Stimulated activated CD8-positive, alpha-beta memory T cell treated with anti-CD3 and anti-CD28 coated beads, Interleukin-7, amount 100 ng/mL, for 1 hour (primary cell): ENCODE measurements around the gene GSK3B.
A peak's percentile ranks its signal among the peaks of the same experiment; 100 is the strongest.

Experiments used
- DNase-seq, 2 donors: peaks; one replicate each; pipeline ENCODE4 v3.0.0-alpha.2; 2020; ENCODE audit warnings: low read depth in 2 of 2

Gene GSK3B

DNA sequence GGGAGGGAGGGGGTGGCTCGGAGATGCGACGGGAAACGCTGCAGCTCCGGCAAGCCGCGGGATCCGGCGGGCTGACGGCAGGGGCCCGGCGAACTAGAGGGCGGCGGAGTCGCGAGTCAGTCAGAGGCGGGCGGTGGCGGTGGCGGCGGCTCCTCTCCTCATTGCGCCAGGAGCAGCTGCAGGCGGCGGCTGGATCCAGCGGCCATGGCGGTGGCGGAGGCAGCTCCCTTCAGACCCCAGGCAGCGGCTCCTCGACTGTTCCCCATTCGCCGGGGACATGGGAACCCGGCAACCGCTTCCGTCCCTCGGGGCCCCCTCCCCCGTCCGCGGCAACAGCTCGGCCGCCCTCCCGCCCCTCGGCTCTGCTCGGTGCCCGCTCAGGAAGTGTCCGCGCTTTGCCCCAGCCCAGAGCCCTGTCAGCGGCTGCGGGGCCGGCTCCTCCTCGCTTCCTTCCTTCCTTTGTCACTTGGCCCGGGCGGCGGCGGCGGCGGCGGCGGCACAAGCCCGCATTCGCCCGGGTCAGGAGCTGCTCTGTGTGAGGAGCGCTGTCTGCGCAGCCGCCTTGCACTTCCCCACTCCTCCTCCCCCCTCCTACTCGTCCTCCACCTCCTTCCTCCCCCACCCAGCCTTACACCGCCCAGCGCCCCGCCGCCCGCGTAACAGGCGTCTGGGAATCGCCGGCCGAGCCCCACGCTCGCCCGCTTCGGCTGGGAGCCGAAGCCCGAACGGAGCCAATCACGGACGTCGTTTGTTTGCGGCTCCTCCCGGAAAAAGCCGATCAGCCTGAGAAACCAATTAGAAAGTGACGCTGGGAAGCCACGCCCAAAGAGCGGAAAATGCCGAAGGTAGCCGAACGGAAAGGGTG lies at the start of gene GSK3B:
Gene GSK3B, minus strand, starts transcription at position 537 of the 865 bp plus-strand sequence. CDS start 1,013 bp downstream, outside the sequence.
- peak; percentile 98 to 99 for DNase-seq

DNA sequence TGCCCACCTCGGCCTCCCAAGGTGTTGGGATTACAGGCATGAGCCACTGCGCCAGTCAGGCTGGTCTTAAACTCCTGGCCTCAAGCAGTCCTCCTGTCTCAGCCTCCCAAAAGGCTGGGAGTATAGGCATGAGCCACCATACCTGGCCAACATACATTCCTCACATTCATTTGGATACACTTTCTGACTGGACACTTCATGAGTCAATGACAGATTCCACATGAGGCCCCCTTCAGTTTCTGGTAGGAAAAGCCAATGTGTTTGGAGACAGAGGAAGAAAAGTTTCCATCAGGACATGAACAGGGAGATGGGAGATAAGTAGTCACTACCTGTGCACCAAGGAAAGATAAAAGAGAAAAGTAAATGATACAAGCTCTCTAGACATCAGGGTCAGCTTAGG lies 49.4 kb upstream of the GSK3B start:
- DNase-seq, result no peak

DNA sequence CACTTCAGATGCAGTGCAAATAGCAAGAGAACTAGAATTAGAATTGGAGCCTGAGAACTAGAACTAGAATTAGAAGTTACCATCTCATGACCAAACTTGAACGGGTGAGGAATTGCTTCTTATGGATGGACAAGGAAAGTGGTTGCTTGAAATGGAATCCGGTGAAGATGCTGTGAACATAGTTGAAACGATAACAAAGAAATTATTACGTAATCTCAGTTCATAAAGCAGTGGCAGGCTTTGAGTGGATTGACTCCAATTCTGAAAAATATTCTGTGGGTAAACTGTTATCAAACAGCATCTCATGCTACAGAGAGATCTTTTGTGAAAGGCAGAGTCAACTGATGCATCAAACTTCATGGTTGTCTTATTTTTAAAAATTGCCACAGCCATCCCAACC lies 48.0 kb upstream of the GSK3B start:
- DNase-seq, result no peak

DNA sequence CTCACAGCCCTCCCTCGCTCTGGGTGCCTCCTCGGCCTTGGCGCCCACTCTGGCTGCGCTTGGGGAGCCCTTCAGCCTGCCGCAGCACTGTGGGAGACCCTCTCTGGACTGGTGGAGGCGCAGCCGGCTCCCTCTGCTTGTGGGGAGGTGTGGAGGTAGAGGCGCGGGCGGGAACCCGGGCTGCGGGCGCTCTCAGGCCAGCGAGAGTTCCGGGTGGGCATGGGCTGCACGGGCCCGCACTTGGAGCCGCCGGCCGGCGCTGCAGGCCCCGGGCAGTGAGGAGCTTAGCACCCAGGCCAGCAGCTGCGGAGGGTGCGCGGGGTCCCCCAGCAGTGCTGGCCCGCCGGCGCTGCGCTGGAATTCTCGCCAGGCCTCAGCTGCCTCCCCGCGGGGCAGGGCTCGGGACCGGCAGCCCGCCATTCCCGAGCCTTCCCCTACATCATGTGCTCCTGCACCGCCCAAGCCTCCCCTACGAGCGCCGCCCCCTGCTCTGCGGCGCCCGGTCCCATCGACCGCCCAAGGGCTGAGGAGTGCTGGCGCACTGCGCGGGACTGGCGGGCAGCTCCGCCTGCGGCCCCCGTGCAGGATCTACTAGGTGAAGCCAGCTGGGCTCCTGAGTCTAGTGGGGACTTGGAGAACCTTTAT lies 46.0 kb upstream of the GSK3B start:
- no peak for DNase-seq

DNA sequence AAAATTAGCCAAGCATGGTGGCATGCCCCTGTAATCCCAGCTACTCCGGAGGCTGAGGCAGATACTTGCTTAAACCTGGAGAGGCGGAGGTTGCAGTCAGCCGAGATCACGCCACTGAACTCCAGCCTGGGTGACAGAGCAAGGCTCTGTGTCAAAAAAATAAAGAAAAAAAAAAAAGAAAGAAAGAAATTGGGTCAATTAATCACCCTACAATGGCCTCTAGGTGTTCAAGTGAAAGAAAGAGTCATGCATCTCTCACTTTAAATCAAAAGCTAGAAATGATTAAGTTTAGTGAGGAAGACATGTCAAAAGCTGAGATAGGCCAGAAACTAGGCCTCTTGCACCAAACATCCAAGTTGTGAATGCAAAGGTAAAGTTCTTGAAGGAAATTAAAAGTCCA lies 44.9 kb upstream of the GSK3B start:
- no peak for DNase-seq

DNA sequence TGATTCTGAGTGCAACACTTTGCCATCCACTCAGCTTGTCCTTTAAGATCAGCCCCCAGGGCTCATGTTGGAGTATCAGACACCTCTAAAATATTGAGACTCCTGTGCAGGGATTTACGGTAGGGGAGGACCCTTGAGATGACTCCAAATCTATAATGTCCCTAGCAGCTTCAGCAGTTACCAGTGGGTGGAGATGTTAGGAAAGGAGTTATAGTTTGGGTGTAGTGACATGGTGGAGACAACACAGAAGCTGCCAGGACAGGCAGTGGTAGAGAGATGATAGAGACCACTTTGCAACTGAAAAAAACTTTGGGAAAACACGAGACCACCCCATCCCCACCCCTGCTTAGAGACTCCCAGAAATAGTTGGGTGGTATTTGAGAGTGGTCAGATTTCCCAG lies 43.3 kb upstream of the GSK3B start:
- DNase-seq, result no peak

DNA sequence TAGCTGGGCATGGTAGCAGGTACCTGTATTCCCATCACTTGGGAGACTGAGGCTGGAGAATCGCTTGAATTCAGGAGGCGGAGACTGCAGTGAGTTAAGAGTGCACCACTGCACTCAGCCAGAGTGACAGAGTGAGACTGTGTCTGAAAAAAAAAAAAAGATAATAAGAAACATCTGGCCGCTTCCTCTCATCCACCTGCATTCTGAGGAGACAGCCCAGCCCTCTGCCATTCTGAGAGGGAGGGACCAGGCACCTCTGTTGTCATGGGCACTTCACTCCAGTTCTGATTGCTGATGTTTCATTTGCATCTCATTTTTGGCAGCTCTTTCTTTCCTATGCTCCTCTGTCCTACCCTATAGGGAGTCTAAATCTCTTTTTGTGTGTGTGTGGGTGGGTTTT lies 36.4 kb upstream of the GSK3B start:
- no peak for DNase-seq

DNA sequence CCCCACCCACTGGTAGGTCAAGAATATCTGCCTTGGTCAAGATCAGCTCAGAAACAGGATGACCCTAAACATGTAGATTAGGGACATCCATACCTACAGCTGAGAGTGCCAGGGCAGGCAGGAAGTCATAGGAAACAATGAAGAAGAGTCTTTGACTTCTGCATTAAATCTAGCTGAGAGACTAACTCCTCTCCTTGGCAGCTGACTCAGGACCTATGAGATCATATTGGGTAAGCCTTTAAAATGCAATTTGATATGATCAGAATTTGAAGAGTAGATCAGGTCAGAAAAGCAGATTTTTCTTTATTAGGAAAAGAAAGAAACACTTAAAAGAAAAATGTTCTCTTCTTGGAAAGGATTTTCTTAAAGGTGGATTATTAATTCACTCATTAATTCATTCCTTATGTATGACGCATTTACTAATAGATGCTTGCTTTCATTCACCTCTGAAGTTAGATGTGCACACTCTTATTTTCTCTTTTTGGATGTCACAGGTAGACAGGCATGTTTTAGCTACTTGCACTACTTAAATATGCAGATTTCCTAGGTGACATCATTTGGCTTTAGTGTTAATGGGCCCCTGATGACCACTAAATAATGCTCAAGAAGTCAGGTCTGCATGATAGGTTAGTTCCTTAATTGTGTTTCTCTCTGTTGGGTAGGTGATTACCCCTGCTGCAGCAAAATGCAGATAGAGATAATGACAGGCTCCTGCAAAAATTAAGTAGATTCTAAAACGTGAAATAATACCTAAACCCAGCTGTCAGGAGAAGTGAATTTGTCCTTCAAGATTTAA lies 35.7 kb upstream of the GSK3B start:
- no peak for DNase-seq

DNA sequence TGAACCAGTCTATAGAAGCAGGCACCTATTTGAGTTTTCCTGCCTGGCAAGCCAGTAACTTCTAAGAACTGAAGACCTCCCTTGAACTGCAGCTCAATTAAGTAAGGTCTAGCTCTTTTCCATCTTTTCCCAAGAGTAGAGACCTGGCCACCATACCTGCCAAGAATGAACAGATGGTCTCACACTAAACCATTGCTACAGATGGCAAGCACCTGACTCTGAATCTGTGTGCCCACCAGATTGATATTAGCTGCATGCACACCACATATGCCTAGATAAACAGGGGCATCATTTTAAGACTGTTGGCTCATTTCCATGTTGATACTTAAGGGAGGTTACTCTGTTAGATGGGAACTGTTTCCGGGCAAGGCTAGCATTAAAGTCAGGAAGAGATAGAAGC lies 34.8 kb upstream of the GSK3B start:
- DNase-seq, result no peak

DNA sequence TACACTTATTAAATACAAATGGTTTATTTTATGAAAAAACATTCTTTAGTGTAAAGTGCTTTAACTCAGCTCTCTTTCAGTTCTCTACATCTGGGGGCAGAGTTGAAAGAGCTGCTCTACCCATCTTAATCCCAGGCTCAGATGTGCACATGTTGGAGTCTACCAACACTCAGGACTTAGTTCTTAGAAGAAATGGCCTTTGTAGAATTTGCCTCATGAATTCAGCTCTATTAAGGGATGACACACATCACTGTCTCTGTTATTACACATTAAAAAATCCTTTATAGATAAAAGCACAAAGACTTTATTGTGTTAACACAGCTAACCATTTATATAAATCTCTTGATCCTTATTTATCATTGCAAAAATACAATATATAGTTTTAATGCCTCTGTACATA lies 31.7 kb upstream of the GSK3B start:
- DNase-seq, result no peak

DNA sequence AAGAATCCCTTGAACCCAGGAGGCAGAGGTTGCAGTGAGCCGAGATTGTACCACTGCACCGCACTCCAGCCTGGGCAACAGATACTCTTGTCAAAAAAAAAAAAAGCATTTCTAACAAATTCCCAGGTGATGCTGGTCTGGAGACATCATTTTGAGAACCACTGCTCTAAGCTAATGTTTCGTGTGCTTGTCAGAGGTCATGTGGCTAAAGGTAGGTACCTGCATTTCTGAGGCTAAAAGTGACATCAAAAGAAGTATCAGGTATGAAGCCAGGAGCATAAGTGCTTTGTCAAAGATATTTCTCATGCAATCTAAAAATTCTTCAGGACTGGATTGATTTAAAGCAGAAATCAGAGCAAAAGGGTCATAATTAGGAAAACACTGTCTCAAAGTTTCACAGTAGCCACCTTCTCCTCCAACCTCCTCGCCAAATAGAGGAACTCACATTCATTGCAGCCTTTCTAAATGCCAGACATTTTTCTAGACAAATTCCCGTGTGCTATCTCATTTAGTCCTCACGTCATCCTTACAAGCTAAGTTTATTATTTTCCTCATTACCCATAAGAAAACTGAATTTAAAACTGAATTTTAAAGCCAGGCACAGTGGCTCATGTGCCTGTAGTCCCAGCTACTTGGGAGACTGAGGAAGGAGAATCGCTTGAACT lies 25.7 kb upstream of the GSK3B start:
- no peak for DNase-seq

DNA sequence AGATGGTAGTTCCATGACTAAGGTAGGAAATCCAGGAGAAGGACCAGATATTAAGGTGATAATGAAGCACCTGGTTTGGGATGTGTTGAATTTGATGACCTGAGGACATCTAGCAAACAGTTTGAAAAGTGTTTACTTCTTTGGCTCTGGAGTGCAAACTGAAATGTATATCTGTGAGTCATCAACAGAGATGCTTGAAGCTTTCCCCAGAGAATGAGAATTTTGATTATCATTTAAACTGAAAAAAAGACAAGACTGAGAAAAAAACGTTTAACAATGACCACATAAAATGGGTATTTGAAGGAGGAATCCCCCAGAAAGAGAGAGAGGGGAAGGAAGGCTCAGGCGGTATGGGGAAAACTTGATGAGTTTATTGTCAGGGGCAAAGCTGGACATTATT lies 20.7 kb upstream of the GSK3B start:
- no peak for DNase-seq

DNA sequence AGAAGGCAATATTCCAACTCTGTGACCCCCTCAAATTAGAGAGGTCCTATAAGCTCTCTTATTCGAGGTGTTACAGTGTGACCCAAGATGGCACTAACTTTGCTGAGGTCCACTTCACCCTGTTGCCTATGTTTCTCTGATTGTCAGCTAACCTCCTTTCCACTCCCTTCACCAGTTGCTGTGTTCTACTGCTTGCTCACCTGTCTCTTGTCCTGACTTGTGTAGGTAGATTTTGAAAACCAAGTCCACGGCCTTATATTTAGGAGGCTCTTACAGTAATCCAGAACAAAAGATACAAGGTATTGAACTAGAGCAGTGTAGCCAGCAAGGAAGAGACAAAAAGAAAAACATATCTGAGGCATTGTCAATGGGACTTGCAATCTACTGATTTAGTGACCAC lies 20.1 kb upstream of the GSK3B start:
- no peak for DNase-seq

DNA sequence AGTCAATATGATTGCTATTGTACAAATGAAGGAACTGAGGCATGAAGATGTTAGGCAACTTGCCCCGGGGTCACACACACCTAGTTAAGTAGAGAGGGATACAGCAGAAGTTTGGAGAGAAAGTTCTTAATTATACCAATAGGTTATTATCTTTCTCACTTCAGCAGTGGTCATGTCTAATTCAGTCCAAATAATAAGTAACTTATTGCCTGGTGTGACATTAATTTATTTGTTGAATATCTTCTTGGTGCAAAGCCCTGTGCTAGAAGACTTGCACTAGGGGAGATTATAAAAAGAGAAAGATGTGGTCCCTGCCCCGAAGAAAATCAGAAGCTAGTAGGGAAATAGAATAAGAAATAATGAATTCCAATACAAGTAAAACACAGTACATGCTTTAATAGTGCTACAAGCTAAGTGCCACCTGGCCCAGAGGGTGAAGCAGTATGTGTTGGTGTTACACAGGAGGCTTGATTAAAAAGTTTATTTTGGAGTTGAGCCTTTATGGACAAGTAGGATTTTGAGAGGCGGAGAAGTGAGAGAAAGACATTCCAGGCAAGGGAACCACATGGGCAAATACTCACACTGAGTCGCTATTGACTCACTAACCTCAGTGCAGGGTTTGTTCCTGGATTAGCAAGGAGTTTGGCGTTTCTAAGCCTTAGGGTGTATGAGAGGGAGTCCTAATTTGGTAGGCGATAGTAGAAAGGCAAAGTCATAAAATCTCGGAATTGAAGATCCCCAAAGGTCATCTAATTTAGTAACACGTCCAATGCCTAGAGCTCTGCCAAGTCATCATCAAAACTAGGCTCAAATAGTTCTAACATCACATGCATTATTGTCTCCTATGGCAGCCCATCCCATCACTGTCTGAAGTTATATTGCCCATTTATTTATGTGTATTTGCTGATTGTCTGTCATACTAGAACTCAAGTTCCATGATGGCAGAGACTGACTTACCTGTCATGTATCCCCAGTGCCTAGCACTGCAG lies 19.2 kb upstream of the GSK3B start:
- no peak for DNase-seq

DNA sequence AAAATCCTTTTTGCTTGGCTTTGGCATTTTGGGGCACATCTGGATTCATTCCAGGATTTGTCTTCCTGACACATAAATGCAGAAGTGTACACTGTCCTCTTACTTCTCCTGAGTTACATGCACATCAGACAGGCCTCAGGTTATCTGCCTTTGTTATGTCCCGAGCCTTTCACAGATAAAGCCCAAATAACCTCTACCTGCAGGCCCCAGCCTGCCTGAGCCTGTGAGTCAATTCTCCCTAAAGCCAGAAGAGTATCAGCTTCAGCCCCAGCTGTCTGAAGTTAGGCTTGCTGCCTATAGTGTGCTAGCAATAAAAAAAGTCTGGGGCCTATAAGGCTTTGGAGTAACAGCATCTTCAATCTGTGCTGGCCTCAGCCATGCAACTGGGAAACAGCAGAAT lies 17.7 kb upstream of the GSK3B start:
- DNase-seq, result no peak

DNA sequence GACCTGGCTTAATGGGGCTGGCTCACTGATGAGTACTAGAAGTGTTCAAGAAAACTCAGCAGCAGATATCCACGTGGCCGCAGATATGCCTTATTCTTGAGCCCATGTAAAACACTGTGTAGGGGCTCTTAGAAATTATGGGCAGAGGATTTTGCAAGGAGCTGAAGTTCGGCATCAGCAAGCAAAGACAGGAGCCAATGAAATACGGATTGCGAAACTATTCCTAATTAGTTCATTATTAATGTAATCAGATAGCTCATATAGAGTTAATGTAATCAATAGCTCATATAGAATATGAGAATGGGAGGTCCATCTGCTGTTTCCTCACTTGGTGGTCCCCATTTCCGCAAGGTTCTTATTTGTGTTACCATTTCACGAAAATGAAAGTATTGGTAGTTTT lies 9.0 kb upstream of the GSK3B start:
- no peak for DNase-seq

DNA sequence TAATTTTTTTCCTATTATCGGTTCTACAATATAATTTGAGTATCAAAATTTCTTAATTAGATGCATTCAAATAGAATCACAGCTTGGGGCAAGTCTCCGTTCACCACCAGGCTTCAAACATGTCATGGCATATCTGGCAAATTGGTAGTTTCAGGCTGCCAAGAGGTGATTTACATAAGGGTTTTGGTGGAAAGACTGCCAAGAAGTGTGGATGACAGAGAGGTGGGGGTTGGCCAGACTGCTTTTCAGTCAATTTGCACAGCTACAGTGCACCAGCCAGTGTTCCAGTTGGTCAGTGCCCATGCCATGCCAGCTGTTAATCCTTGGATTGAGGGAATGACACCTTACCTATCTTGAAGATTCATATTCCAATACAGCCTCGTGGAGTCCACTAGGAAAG lies 8.4 kb upstream of the GSK3B start:
- DNase-seq, result no peak

DNA sequence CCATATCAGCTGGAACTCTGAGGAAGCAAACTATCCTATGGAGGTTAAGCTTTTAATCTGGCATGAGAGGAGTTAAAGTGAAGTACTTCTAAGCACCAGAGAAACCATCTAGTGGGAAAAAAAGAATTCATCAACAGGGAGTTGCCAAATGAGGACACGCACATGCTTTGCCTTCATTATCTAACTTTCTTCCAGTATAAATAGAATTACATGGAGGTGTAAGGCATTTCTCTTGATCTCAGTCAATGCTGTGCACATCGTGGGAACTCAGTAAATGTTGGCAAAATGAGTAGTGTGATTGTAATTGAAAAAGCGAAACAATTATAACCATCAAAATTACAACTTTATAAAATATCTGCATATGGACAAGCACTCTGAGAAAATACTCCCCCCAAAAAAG lies 8.0 kb upstream of the GSK3B start:
- no peak for DNase-seq

DNA sequence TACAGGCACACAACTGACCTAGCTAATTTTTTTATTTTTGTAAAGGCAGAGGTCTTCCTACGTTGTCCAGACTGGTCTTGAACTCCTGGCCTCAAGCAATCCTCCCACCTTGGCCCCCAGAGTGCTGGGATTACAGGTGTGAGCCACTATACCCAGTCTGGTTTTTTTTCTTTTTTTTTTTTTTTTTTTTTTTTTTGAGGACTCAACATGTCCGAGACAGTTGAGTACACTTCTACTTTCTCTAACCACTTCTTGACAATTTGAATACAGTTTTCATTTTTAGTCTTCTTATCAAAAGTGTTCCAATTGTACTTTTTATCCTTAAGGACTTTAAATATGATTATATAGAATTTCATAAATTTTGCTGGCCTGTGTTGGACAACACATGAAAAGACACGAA lies 7.4 kb upstream of the GSK3B start:
- DNase-seq, result no peak

DNA sequence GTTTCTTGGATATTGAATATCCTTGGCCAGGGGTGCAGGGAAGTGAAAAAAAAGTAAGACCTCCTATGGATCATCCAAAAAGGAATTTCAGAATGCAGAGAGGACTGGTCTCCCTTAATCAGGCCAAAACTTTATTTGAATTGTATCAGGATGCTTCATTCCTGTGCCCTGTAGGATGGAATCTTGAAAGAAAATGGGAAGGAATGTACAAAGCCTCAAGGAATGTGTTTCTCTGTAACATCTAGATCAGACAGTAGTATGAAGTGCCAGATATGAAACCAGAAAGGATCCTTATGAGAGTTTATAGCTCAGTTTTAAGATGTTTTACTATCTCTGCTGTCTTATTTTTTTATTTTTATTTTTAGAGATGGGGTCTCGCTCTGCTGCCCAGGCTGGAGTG lies 6.5 kb upstream of the GSK3B start:
- DNase-seq, result no peak

DNA sequence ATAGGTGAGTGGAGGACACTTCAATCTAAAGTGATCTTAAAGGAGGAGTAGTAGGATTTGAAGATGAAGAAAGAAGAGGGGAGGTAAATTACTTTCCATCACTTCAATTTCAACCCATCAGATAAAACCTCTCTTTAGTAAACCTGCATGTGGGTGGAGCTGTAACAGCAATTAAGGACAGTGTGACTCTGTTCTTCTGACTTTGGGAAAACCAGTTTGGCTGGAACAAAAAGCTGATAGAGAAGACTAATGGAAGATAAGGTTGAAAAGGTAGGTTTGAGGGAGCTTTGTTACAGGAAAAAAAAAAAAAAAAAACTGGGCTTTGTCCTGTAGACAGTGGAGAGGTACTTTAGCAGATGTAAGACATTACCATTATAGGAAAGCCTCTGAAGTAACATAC lies 4.5 kb upstream of the GSK3B start:
- no peak for DNase-seq
